ENCODE measurements around the gene CNTNAP4.

GRCh38 chr16:76527244-76527643, 250.0 kb downstream of the CNTNAP4 start:
- TF ChIP-seq POLR2A (IDR thresholded peaks at IDR 0.05) = no peak
- no peak for TF ChIP-seq CTCF (IDR thresholded peaks at IDR 0.05)

All from body of pancreas (tissue), 4 donors.